Liver (tissue), 9 donors: ENCODE results near the gene WWC1. TPM values are rescaled to one million over a fixed set of nuclear protein-coding genes. Genes with fewer than 3 reads are reported as not detected.

Source experiments
- DNase-seq: peaks from one replicate; pipeline ENCODE4 v3.0.0-alpha.2; 2017; ENCODE audit warnings: low spot score
- H3K27ac ChIP-seq, 2 donors: one replicate each; pipeline ENCODE4 v1.7.0; 2013; ENCODE audit warnings: inconsistent platforms in 2 of 2, low read length in 2 of 2, control low read depth in 1 of 2, low read depth in 1 of 2, mild to moderate bottlenecking in 1 of 2
- H3K27me3 ChIP-seq, 4 donors: one replicate each; pipeline versions ENCODE4 v1.6.1 to v1.7.0; 2013; ENCODE audit warnings: low read length in 3 of 4, inconsistent platforms in 1 of 4, mild to moderate bottlenecking in 1 of 4, moderate library complexity in 1 of 4; ENCODE audit not compliant: control insufficient read depth in 4 of 4, insufficient read depth in 4 of 4
- H3K36me3 ChIP-seq, 4 donors: one replicate each; pipeline versions ENCODE4 v1.6.1 to v1.7.0; 2013; ENCODE audit warnings: low read length in 3 of 4, mild to moderate bottlenecking in 3 of 4, low read depth in 1 of 4, moderate library complexity in 1 of 4; ENCODE audit not compliant: control insufficient read depth in 4 of 4, insufficient read depth in 3 of 4
- H3K4me1 ChIP-seq, 4 donors: one replicate each; pipeline versions ENCODE4 v1.6.1 to v1.7.0; 2013; ENCODE audit warnings: low read length in 3 of 4, mild to moderate bottlenecking in 3 of 4, moderate library complexity in 1 of 4; ENCODE audit not compliant: control insufficient read depth in 4 of 4, insufficient read depth in 4 of 4
- H3K4me3 ChIP-seq, 3 donors: one replicate each; pipeline versions ENCODE4 v1.6.1 to v1.7.0; 2013; ENCODE audit warnings: low read length in 3 of 3, control low read depth in 1 of 3, low read depth in 1 of 3, mild to moderate bottlenecking in 1 of 3
- H3K9ac ChIP-seq, 2 donors: one replicate each; pipeline ENCODE4 v1.7.0; 2013; ENCODE audit warnings: low read length in 2 of 2, mild to moderate bottlenecking in 2 of 2, moderate library complexity in 2 of 2, control low read depth in 1 of 2, low read depth in 1 of 2
- H3K9me3 ChIP-seq, 4 donors: one replicate each; pipeline versions ENCODE4 v1.6.1 to v1.7.0; 2013; ENCODE audit warnings: low read length in 3 of 4; ENCODE audit not compliant: control insufficient read depth in 4 of 4
- EGR1 ChIP-seq, 2 donors: IDR thresholded peaks; 2 replicates each; pipeline ENCODE4 v1.6.1; 2016 to 2018; ENCODE audit warnings: antibody characterized with exemption in 2 of 2, low read depth in 2 of 2
- FOXA1 ChIP-seq: IDR thresholded peaks from 2 replicates; pipeline ENCODE4 v1.6.1; 2016; ENCODE audit warnings: antibody characterized with exemption
- HNF4A ChIP-seq, 2 donors: conservative IDR thresholded peaks; 2 replicates each; pipeline ENCODE4 v1.6.1; 2016; ENCODE audit warnings: antibody characterized with exemption in 2 of 2, mild to moderate bottlenecking in 2 of 2
- HNF4G ChIP-seq: IDR thresholded peaks from 2 replicates; pipeline ENCODE4 v1.6.1; 2016; ENCODE audit warnings: antibody characterized with exemption
- JUND ChIP-seq, 2 donors: IDR thresholded peaks; 2 replicates each; pipeline ENCODE4 v1.6.1; 2016; ENCODE audit warnings: antibody characterized with exemption in 2 of 2
- RAD21 ChIP-seq, 2 donors: IDR thresholded peaks; 2 replicates each; pipeline ENCODE4 v1.6.1; 2016; ENCODE audit warnings: antibody characterized with exemption in 2 of 2, mild to moderate bottlenecking in 2 of 2
- RXRA ChIP-seq, 2 donors: IDR thresholded peaks; 2 replicates each; pipeline ENCODE4 v1.6.1; 2017 to 2018; ENCODE audit warnings: antibody characterized with exemption in 2 of 2, mild to moderate bottlenecking in 1 of 2
- SP1 ChIP-seq: IDR thresholded peaks from 2 replicates; pipeline ENCODE4 v1.6.1; 2018; ENCODE audit warnings: antibody characterized with exemption, mild to moderate bottlenecking
- YY1 ChIP-seq: IDR thresholded peaks from 2 replicates; pipeline ENCODE4 v1.6.1; 2016; ENCODE audit warnings: antibody characterized with exemption, mild to moderate bottlenecking
- WGBS: extraction: QIAGEN DNeasy Blood & Tissue Kit; methylation state at CpG from one replicate; pipeline ENCODE4 v1.1.7; 2013; 5-methylcytosine and 5-hydroxymethylcytosine counted together
- polyA plus RNA-seq, 2 donors: library from polyadenylated mRNA; stranded (reverse) in 1 of 2; unstranded in 1 of 2; fragments of 200-250 nt in 1 of 2; fragments of >200 nt in 1 of 2; fragmentation: Nextera tagmentation in 1 of 2; extraction: Ambion mirVana in 1 of 2; gene quantifications; one replicate each; pipeline versions ENCODE4 v1.2.1 to v1.2.3, GENCODE V29; 2013 to 2015
- total RNA-seq, 2 donors: library from RNA; depleted of rRNA; stranded (reverse); fragments of >200 nt; gene quantifications; one replicate each; pipeline ENCODE4 v1.2.3, GENCODE V29; 2014
- TF ChIP-seq, protein P1 (sequence below): IDR thresholded peaks from 2 replicates; pipeline ENCODE4 v1.6.1; 2016; ENCODE audit warnings: antibody characterized with exemption
- TF ChIP-seq, protein P2 (sequence below): fragments of 150-350 bp; IDR thresholded peaks from 2 replicates; pipeline ENCODE4 v1.5.1; 2017; ENCODE audit warnings: improper control_type of control experiment, low read depth, low read length; ENCODE audit not compliant: missing input control
- TF ChIP-seq, protein P3 (sequence below): IDR thresholded peaks from 2 replicates; pipeline ENCODE4 v1.6.1; 2016; ENCODE audit warnings: antibody characterized with exemption, mild to moderate bottlenecking
- TF ChIP-seq, protein P4 (sequence below): IDR thresholded peaks from 2 replicates; pipeline ENCODE4 v1.6.1; 2016; ENCODE audit warnings: antibody characterized with exemption
- TF ChIP-seq, protein P5 (sequence below): IDR thresholded peaks from 2 replicates; pipeline ENCODE4 v1.6.1; 2016; ENCODE audit warnings: antibody characterized with exemption
- donor health status: healthy.
- donor health status: healthy.
- donor health status: healthy.
- donor health status: healthy.
- donor health status: healthy.

The WWC1 gene
- total and polyA plus RNA-seq, 4 donors = 5.9 to 25.1 (median 14.8) TPM

DNA sequence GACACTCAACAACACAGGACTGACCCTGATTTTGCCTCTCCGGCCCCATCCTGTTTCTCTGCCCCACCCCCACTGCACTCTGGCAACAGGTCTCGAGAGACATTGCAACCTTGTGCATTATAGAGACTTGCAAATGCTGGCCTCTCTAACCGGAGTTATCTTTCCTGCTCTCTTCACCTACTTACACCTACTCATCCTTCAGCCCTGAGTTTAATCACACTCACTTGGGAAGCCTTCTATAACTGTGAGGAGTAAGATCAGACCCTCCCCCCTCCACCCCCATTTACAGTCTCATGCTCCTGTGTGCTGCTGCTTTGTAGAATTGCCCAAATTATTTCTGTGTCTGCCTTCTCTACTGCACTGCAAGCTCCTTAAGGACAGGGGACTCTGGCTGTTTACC lies 42.8 kb downstream of the WWC1 start:
- WGBS = 83% methylated on average over 3 of the region's 3 CpGs
- no peak overlapping the region for H3K9ac ChIP-seq
- H3K27ac ChIP-seq = no peak overlapping the region
- no peak for TF ChIP-seq HNF4A (conservative IDR thresholded peaks at IDR 0.05)
- no peak for TF ChIP-seq RXRA (IDR thresholded peaks at IDR 0.05)
- no peak for TF ChIP-seq RAD21 (IDR thresholded peaks at IDR 0.05)
- TF ChIP-seq, protein P1, sequence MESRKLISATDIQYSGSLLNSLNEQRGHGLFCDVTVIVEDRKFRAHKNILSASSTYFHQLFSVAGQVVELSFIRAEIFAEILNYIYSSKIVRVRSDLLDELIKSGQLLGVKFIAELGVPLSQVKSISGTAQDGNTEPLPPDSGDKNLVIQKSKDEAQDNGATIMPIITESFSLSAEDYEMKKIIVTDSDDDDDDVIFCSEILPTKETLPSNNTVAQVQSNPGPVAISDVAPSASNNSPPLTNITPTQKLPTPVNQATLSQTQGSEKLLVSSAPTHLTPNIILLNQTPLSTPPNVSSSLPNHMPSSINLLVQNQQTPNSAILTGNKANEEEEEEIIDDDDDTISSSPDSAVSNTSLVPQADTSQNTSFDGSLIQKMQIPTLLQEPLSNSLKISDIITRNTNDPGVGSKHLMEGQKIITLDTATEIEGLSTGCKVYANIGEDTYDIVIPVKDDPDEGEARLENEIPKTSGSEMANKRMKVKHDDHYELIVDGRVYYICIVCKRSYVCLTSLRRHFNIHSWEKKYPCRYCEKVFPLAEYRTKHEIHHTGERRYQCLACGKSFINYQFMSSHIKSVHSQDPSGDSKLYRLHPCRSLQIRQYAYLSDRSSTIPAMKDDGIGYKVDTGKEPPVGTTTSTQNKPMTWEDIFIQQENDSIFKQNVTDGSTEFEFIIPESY = no peak
- TF ChIP-seq, protein P2, sequence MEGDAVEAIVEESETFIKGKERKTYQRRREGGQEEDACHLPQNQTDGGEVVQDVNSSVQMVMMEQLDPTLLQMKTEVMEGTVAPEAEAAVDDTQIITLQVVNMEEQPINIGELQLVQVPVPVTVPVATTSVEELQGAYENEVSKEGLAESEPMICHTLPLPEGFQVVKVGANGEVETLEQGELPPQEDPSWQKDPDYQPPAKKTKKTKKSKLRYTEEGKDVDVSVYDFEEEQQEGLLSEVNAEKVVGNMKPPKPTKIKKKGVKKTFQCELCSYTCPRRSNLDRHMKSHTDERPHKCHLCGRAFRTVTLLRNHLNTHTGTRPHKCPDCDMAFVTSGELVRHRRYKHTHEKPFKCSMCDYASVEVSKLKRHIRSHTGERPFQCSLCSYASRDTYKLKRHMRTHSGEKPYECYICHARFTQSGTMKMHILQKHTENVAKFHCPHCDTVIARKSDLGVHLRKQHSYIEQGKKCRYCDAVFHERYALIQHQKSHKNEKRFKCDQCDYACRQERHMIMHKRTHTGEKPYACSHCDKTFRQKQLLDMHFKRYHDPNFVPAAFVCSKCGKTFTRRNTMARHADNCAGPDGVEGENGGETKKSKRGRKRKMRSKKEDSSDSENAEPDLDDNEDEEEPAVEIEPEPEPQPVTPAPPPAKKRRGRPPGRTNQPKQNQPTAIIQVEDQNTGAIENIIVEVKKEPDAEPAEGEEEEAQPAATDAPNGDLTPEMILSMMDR = no peak
- TF ChIP-seq JUND (IDR thresholded peaks at IDR 0.05) = no peak
- TF ChIP-seq, protein P3, sequence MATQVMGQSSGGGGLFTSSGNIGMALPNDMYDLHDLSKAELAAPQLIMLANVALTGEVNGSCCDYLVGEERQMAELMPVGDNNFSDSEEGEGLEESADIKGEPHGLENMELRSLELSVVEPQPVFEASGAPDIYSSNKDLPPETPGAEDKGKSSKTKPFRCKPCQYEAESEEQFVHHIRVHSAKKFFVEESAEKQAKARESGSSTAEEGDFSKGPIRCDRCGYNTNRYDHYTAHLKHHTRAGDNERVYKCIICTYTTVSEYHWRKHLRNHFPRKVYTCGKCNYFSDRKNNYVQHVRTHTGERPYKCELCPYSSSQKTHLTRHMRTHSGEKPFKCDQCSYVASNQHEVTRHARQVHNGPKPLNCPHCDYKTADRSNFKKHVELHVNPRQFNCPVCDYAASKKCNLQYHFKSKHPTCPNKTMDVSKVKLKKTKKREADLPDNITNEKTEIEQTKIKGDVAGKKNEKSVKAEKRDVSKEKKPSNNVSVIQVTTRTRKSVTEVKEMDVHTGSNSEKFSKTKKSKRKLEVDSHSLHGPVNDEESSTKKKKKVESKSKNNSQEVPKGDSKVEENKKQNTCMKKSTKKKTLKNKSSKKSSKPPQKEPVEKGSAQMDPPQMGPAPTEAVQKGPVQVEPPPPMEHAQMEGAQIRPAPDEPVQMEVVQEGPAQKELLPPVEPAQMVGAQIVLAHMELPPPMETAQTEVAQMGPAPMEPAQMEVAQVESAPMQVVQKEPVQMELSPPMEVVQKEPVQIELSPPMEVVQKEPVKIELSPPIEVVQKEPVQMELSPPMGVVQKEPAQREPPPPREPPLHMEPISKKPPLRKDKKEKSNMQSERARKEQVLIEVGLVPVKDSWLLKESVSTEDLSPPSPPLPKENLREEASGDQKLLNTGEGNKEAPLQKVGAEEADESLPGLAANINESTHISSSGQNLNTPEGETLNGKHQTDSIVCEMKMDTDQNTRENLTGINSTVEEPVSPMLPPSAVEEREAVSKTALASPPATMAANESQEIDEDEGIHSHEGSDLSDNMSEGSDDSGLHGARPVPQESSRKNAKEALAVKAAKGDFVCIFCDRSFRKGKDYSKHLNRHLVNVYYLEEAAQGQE = no peak
- TF ChIP-seq EGR1 (IDR thresholded peaks at IDR 0.05; ENCODE audit: low read depth in 2 of 2) = no peak
- no peaks in the 10 kb centered on the region for H3K27me3 ChIP-seq
- DNase-seq = no peak
- H3K4me1 ChIP-seq = peaks cover 0 to 6% (median 3%) of the 10 kb centered on the region in 4 donors
- no peaks in the 10 kb centered on the region for H3K36me3 ChIP-seq
- no peaks in the 10 kb centered on the region for H3K9me3 ChIP-seq
- no peak overlapping the region for H3K4me3 ChIP-seq

DNA sequence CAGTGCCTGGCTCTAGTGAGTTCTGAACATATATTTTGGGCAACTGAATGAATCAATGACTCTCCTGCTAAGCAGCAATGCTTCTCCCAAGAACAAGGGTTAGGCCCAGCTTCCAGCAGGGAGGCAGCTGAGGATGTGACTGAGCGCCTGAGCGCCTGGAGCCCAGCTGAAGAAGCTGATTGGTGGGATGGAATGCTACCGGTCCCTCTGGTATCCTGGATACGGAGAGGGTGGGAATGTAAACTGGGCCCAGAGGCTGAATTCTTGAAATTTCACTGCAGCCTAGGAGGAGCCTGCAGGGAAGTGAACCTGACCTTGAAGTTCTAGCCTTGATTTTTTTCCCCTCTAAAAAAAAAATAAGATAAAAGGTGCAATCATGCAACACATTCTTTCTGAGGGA lies 43.2 kb downstream of the WWC1 start:
- DNase-seq = no peak
- Histone ChIP-seq H3K27me3 (no peaks in the 10 kb centered on the region), H3K9ac (no peak overlapping the region), H3K36me3 (no peaks in the 10 kb centered on the region), H3K4me3 (no peak overlapping the region), H3K27ac (no peak overlapping the region), H3K9me3 (no peaks in the 10 kb centered on the region), H3K4me1 (peaks cover 0 to 1% (median 0%) of the 10 kb centered on the region in 4 donors)
- TF ChIP-seq EGR1 (IDR thresholded peaks at IDR 0.05; ENCODE audit: low read depth in 2 of 2) (no peak), SP1 (no peak), YY1 (no peak), FOXA1 (no peak), RAD21 (IDR thresholded peaks at IDR 0.05) (no peak), HNF4A (conservative IDR thresholded peaks at IDR 0.05) (no peak), HNF4G (no peak), RXRA (IDR thresholded peaks at IDR 0.05) (no peak)
- TF ChIP-seq, protein P4, sequence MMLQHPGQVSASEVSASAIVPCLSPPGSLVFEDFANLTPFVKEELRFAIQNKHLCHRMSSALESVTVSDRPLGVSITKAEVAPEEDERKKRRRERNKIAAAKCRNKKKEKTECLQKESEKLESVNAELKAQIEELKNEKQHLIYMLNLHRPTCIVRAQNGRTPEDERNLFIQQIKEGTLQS = no peak
- TF ChIP-seq, protein P5, sequence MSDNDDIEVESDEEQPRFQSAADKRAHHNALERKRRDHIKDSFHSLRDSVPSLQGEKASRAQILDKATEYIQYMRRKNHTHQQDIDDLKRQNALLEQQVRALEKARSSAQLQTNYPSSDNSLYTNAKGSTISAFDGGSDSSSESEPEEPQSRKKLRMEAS = no peak
- TF ChIP-seq, protein P2 = no peak
- TF ChIP-seq, protein P1 = no peak
- WGBS = 77% methylated on average over 4 of the region's 4 CpGs
